Esophagus squamous epithelium (tissue), 4 donors: ENCODE measurements around the gene UBXN4.

Source experiments
- POLR2A ChIP-seq, 4 donors: fragments of 450-650 bp; IDR thresholded peaks; one replicate each; pipeline ENCODE4 v1.6.1; 2017; ENCODE audit warnings: antibody characterized with exemption in 4 of 4, mild to moderate bottlenecking in 4 of 4, moderate library complexity in 3 of 4
- TF ChIP-seq, protein P1 (sequence below), 6 experiments: fragments of 450-650 bp in 4 of 6; fragments of 200-600 bp in 2 of 6; sonication (generic) in 2 of 6; IDR thresholded peaks; one replicate each; pipeline ENCODE4 v1.5.1; 2016 to 2019; ENCODE audit warnings: antibody characterized with exemption in 6 of 6, mild to moderate bottlenecking in 4 of 6, moderate library complexity in 4 of 6

DNA sequence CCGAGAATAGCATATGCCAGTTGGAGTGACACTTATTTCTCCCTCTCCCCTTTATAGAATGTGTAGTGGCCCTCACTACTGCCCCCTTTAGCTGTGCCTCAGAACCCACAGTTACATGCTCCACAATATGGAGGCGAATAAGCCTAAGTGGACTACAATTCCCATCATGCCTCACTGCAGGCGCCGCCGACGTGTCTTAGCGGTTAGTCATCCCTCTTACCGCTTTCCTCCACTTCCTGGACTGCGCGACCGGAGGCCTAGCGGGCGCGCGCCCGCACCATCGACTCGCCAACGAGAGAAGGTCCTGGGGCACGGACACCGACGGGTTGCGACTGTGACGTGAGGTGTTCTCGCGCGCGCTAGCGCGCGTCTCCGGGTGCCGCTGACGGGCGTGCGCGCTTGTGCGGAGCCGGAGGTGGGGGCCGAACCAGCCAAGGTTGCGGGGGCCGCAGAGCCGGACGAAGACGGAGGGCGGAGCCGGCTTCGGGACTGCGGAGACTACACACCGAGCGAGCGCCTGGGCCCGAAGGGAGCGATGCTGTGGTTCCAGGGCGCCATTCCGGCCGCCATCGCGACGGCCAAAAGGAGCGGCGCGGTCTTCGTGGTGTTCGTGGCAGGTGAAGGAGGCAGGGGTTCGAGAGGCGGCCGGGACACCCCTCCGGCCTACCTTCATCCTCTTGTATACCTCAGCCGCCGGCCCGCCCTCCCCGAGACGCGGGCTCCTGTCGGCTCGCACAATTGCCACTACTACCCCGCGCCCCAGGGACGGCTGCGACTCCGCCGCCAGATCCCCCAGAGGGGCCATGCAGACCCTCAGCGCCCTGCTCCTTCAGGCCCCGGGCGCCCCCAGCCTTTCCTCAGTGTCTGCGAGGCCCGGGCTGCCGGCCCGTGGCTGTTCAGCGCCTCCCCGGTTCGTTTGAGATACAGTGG lies at the start of gene UBXN4:
- peak in 3 of 4 donors; percentile 46 to 95 (median 86) for TF ChIP-seq POLR2A (IDR thresholded peaks at IDR 0.05)
- TF ChIP-seq, protein P1, sequence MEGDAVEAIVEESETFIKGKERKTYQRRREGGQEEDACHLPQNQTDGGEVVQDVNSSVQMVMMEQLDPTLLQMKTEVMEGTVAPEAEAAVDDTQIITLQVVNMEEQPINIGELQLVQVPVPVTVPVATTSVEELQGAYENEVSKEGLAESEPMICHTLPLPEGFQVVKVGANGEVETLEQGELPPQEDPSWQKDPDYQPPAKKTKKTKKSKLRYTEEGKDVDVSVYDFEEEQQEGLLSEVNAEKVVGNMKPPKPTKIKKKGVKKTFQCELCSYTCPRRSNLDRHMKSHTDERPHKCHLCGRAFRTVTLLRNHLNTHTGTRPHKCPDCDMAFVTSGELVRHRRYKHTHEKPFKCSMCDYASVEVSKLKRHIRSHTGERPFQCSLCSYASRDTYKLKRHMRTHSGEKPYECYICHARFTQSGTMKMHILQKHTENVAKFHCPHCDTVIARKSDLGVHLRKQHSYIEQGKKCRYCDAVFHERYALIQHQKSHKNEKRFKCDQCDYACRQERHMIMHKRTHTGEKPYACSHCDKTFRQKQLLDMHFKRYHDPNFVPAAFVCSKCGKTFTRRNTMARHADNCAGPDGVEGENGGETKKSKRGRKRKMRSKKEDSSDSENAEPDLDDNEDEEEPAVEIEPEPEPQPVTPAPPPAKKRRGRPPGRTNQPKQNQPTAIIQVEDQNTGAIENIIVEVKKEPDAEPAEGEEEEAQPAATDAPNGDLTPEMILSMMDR (IDR thresholded peaks at IDR 0.05): peak in 2 of 6 experiments; percentile 31 to 33
